ENCODE results near the gene MAGEB18.

MAGEB18 gene

DNA sequence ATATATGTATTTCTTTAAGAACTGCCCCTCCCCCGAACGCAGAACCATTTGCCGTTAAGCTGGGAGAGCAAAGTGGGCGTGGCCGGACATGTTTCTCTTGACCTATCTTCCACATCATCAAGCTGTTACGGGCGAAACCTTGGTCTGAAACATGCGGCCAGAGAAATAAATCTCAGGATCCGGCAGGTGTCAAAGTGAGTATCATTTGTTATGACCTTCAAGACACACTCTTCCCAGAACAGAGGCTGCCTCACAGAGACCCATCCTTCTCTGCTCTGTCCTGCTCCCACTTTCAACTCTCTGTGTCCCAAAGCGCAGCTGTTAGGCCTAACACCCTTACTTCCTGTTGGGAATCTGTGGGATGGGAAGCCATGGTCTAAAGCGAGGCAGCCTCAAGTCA, at the start of gene MAGEB18:
Gene MAGEB18 (plus strand): TSS at position 70 of the 400 bp plus-strand sequence. CDS start 643 bp downstream, outside the sequence.
- no peak for DNase-seq (ENCODE audit: low read depth in 2 of 2)

DNA sequence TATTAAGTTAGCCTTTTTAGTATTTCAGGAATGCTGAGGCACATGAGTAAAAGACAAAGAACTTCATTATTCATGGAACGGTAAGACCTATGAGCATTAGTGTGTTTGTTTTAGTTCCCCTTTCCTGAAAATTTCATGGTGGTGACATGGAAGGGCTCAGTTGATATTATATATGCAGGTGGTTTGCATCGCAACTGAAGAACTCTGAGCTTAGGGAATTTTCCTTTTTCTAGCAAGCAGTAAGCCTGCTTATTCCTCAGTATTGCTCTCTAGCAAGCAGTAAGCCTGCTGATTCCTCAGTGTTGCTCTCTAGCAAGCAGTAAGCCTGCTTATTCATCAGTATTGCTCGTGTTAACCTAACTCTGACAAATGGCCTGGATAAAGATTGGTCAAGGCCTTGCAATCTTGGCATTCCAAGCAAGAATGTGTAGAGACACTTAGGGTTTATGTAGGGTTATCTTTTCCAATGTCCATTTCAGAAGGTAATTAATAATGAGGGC, 37.7 kb upstream of the MAGEB18 start:
- no peak for DNase-seq (ENCODE audit: low read depth in 2 of 2)

DNA sequence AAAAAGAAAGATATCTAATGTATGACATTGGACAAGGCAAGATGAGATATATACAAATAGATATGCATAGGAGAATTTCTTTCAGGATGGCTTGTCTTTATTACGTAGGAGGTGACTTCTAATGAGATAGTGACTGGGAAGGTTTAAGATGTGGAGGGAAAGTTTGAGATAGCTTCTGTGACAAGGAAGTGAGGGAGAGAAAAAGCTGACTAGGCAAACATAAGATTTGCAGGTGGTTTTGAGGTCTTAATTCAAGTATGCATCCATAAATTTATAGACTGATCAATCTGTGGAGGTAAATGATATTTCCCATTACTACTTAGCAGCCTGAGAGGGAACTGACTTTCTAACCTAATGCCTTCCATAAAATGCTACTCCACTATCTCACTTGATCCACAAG, 29.0 kb upstream of the MAGEB18 start:
- no peak for DNase-seq (ENCODE audit: low read depth in 2 of 2)

DNA sequence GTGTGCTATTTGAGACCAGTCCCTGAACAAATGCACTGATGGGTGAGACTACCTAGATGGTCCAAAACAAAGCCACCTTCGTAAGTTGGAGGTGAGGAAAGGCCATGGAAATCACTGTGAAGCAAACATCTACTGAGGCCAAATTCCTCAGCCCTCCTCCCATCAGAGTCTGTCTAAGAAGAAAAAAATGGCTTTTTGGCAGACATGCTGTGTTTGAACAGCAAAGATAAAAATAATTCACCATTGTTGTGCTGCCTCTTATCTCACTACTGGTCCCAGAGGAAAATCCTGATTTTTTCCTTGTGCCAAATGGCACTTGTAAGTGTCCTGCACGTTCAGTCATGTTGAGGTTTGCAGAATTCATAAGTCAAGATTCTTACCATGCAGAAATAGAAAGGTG, 7.9 kb downstream of the MAGEB18 start:
- no peak for DNase-seq (ENCODE audit: low read depth in 2 of 2)

DNA sequence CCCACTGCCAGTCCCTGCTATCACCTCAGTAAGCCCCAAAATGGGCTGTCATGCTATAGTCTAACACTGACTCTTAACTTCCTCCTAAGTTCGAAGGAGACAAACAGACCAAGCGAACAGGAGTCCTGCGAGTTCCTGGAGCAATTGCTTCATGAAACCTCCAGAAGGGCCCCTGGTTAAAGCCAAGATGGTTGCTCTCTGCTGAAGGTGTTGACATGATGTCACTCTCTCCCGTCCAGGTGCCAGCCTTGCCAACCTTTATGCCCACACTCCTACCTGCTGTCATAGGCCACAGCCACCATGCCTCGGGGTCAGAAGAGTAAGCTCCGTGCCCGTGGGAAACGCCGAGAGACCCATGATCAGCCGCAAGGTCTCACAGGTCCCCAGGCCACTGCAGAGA, 22.2 kb downstream of the MAGEB18 start, which contains the start of gene MAGEB6B:
Gene MAGEB6B (plus strand): TSS at position 301 of the 400 bp plus-strand sequence. CDS start 0 bp downstream, at position 301.
- DNase-seq (ENCODE audit: low read depth in 2 of 2): no peak
